Heart left ventricle (tissue), 16 donors: ENCODE data around the gene TUBA4A. TPM values are rescaled to one million over a fixed set of nuclear protein-coding genes. Genes with fewer than 3 reads are reported as not detected.

Experiments used
- ATAC-seq, 4 donors: fragments of 200-7000 bp; cut with Tn5 transposase; one replicate each; pipeline ENCODE4 v1.9.1; 2020 to 2022; ENCODE audit warnings: moderate library complexity in 4 of 4, mild to moderate bottlenecking in 3 of 4, moderate number of reproducible peaks in 1 of 4
- DNase-seq, 5 donors: peaks; one replicate each; pipeline ENCODE4 v3.0.0-alpha.2; 2020
- H3K27ac ChIP-seq, 12 donors: fragments of 200-600 bp; sonication (generic) in 4 of 12; one replicate each; pipeline versions ENCODE4 v1.5.0 to v1.8.0; 2016 to 2022; ENCODE audit warnings: mild to moderate bottlenecking in 2 of 12
- H3K27me3 ChIP-seq, 9 donors: fragments of 200-600 bp; sonication (generic) in 2 of 9; one replicate each; pipeline versions ENCODE4 v1.5.1 to v1.8.0; 2016 to 2022; ENCODE audit warnings: mild to moderate bottlenecking in 3 of 9
- H3K36me3 ChIP-seq, 9 donors: fragments of 200-600 bp; sonication (generic) in 2 of 9; one replicate each; pipeline versions ENCODE4 v1.5.0 to v1.8.0; 2018 to 2022; ENCODE audit warnings: mild to moderate bottlenecking in 2 of 9
- H3K4me1 ChIP-seq, 12 donors: fragments of 200-600 bp; sonication (generic) in 4 of 12; one replicate each; pipeline versions ENCODE4 v1.5.0 to v1.8.0; 2016 to 2022; ENCODE audit warnings: mild to moderate bottlenecking in 3 of 12
- H3K4me3 ChIP-seq, 12 donors: fragments of 200-600 bp; sonication (generic) in 4 of 12; one replicate each; pipeline versions ENCODE4 v1.5.0 to v1.8.0; 2017 to 2022; ENCODE audit warnings: mild to moderate bottlenecking in 9 of 12, moderate library complexity in 4 of 12
- H3K9me3 ChIP-seq, 12 donors: fragments of 200-600 bp; sonication (generic) in 4 of 12; one replicate each; pipeline versions ENCODE4 v1.5.0 to v1.8.0; 2016 to 2022; ENCODE audit warnings: mild to moderate bottlenecking in 1 of 12
- CTCF ChIP-seq, 12 donors: fragments of 200-600 bp; sonication (generic) in 4 of 12; IDR thresholded peaks; one replicate each; pipeline versions ENCODE4 v1.5.0 to v1.8.0; 2018 to 2022; ENCODE audit warnings: antibody characterized with exemption in 12 of 12, mild to moderate bottlenecking in 5 of 12
- POLR2A ChIP-seq, 2 donors: fragments of 450-650 bp; IDR thresholded peaks; one replicate each; pipeline ENCODE4 v1.6.1; 2017; ENCODE audit warnings: antibody characterized with exemption in 2 of 2, mild to moderate bottlenecking in 2 of 2, moderate library complexity in 2 of 2
- WGBS, 4 donors: extraction: QIAGEN DNeasy Blood & Tissue Kit in 2 of 4; methylation state at CpG; one replicate each; pipeline versions ENCODE4 v1.1.5 to v1.1.7; 2013 to 2018; 5-methylcytosine and 5-hydroxymethylcytosine counted together
- intact Hi-C, 10 donors: fragments of 100-400 bp; cut with DNase I; formaldehyde crosslinking; loops; one replicate each; pipeline versions ENCODE4 v1.11.1 to v1.14.2; 2022
- polyA plus RNA-seq, 2 donors: library from polyadenylated mRNA; stranded (reverse); fragments of 200-250 nt; gene quantifications; one replicate each; pipeline ENCODE4 v1.2.3, GENCODE V29; 2013
- total RNA-seq, 9 donors: library from RNA; depleted of rRNA in 2 of 9; stranded (reverse); fragments of >200 nt in 2 of 9; fragmentation: NEBNext Ultra II Directional in 3 of 9; extraction: Animal tissue kit (Norgen Biotek cat#: 25700) in 3 of 9; gene quantifications; one replicate each; pipeline versions ENCODE4 v1.1.0 to v1.2.4, GENCODE V29; 2016 to 2023
- donor health status: ischemic (EF 13 %, LVEDD 7.1; RV severe dilation, severe dysfunction).
- donor health status: healthy with polysubstance abuse.
- donor health status: DM: no; HTN: yes; CAD: no.
- donor health status: DM: no; HTN: no; CAD: no.
- donor health status: ischemic (EF 25% LVEDD 6.9; RV normal size, moderate dysfunction).
- donor health status: ischemic (EF 25% LVEDD 5.7; RV mildly dilated, moderate dysfunction).
- donor health status: healthy.
- donor health status: DM: yes; HTN: yes; CAD: no.
- donor health status: ischemic (EF 35%, LVEDD 5.7; RV mildly dilated, moderate dysfunction).
- donor health status: nonischemic (EF 11% LVEDD 7.7; RV severe dilation, severe dysfunction).
- donor health status: DM: yes; HTN: yes; CAD: no.
- donor health status: PGD.
- donor health status: ischemic (EF 29% LVEDD 5.4; RV normal size, mild dysfunction).
- donor health status: nonischemic (EF 23%, LVEDD 6.1; RV moderate dilation, normal function).

TUBA4A gene
- total and polyA plus RNA-seq, 11 donors: 137 to 381 (median 193) TPM

GRCh38 chr2:219293736-219294231, 40.1 kb upstream of the TUBA4A start:
- intact Hi-C loops: loop anchor here in 9 of 10 donors (1.0 to 10.0 kb wide), 14 partner anchors 14 to 239 kb away; partner anchors contain the start of genes NHEJ1 (in 4 of the 9), DNAJB2 (in 3 of the 9), DNPEP (in 2 of the 9) and GLB1L (in 2 of the 9)
- Histone ChIP-seq H3K27ac (peak overlapping the region in 5 of 12 donors; percentile 75 to 93 (median 88)), H3K9me3 (no peaks in the 10 kb centered on the region), H3K4me1 (peaks cover 0 to 25% (median 13%) of the 10 kb centered on the region in 12 donors), H3K4me3 (peak overlapping the region in 1 of 12 donors; percentile 67), H3K36me3 (no peaks in the 10 kb centered on the region), H3K27me3 (no peaks in the 10 kb centered on the region)
- 84 to 93% (median 92%) methylated on average over 4 to 5 of the region's 5 CpGs for WGBS, 4 donors
- ATAC-seq (no peak), DNase-seq (peak in 1 of 5 donors; percentile 19)
- TF ChIP-seq CTCF (IDR thresholded peaks at IDR 0.05) (no peak), POLR2A (IDR thresholded peaks at IDR 0.05) (no peak)

GRCh38 chr2:219292616-219293015, 38.9 kb upstream of the TUBA4A start:
- no peaks in the 10 kb centered on the region for H3K36me3 ChIP-seq
- TF ChIP-seq CTCF (IDR thresholded peaks at IDR 0.05): no peak
- no peak for TF ChIP-seq POLR2A (IDR thresholded peaks at IDR 0.05)
- H3K4me1 ChIP-seq: peaks cover 0 to 25% (median 13%) of the 10 kb centered on the region in 12 donors
- DNase-seq: peak in 1 of 5 donors; percentile 4
- no peaks in the 10 kb centered on the region for H3K9me3 ChIP-seq
- WGBS, 4 donors: 85 to 96% (median 92%) methylated on average over 9 of the region's 9 CpGs
- ATAC-seq: no peak
- H3K27ac ChIP-seq: no peak overlapping the region
- intact Hi-C loops: loop anchor here in 7 of 10 donors (5.0 to 10.0 kb wide), 6 partner anchors 45 to 238 kb away; partner anchors contain the start of genes DNPEP (in 2 of the 7), GLB1L (in 2 of the 7), STK16 (in 2 of the 7) and CNPPD1 (in 1 of the 7)
- H3K27me3 ChIP-seq: no peaks in the 10 kb centered on the region
- H3K4me3 ChIP-seq: no peak overlapping the region

GRCh38 chr2:219291910-219292490, 38.3 kb upstream of the TUBA4A start:
- ATAC-seq (no peak), DNase-seq (peak in 1 of 5 donors; percentile 4)
- H3K27me3 ChIP-seq: no peaks in the 10 kb centered on the region
- 74 to 77% (median 75%) methylated on average over 4 of the region's 4 CpGs for WGBS, 4 donors
- H3K9me3 ChIP-seq: no peaks in the 10 kb centered on the region
- no peak overlapping the region for H3K4me3 ChIP-seq
- TF ChIP-seq CTCF (IDR thresholded peaks at IDR 0.05): no peak
- TF ChIP-seq POLR2A (IDR thresholded peaks at IDR 0.05): no peak
- H3K36me3 ChIP-seq: no peaks in the 10 kb centered on the region
- intact Hi-C loops: loop anchor here in 7 of 10 donors (5.0 to 10.0 kb wide), 6 partner anchors 45 to 237 kb away; partner anchors contain the start of genes DNPEP (in 2 of the 7), GLB1L (in 2 of the 7), STK16 (in 2 of the 7) and CNPPD1 (in 1 of the 7)
- no peak overlapping the region for H3K27ac ChIP-seq
- H3K4me1 ChIP-seq: peaks cover 0 to 25% (median 13%) of the 10 kb centered on the region in 12 donors

GRCh38 chr2:219291394-219291793, 37.7 kb upstream of the TUBA4A start:
- Histone ChIP-seq H3K27me3 (no peaks in the 10 kb centered on the region), H3K27ac (no peak overlapping the region), H3K9me3 (no peaks in the 10 kb centered on the region), H3K4me3 (no peak overlapping the region), H3K4me1 (peaks cover 0 to 25% (median 13%) of the 10 kb centered on the region in 12 donors), H3K36me3 (peaks cover 0 to 3% (median 0%) of the 10 kb centered on the region in 9 donors)
- DNase-seq (peak in 1 of 5 donors; percentile 14), ATAC-seq (no peak)
- intact Hi-C loops: loop anchor here in 7 of 10 donors (5.0 to 10.0 kb wide), 6 partner anchors 44 to 237 kb away; partner anchors contain the start of genes DNPEP (in 2 of the 7), GLB1L (in 2 of the 7), STK16 (in 2 of the 7) and CNPPD1 (in 1 of the 7)
- TF ChIP-seq POLR2A (IDR thresholded peaks at IDR 0.05): no peak
- TF ChIP-seq CTCF (IDR thresholded peaks at IDR 0.05): no peak
- WGBS, 4 donors: 82 to 87% (median 83%) methylated on average over 7 of the region's 7 CpGs
